Measurements from ENCODE around the gene CTNS. TPM values are rescaled to one million over a fixed set of nuclear protein-coding genes. Genes with fewer than 3 reads are reported as not detected.

The CTNS gene
- 6.5 and 13.7 TPM in 2 replicates for total RNA-seq (2016; rRNA removed; fragmentation: Illumina TruSeq; extraction: Trizol)
- total RNA-seq (2016; cell fraction: cytosol; rRNA removed; fragmentation: Illumina TruSeq; extraction: Trizol; ENCODE audit: low read depth) = 1.8 and 2.6 TPM in 2 replicates
- total RNA-seq (2016; cell fraction: insoluble cytoplasmic fraction; rRNA removed; fragmentation: Illumina TruSeq; extraction: Trizol) = 9.9 and 14.3 TPM in 2 replicates
- 6.1 and 6.2 TPM in 2 replicates for total RNA-seq (2016; cell fraction: membrane; rRNA removed; fragmentation: Illumina TruSeq; extraction: Trizol)
- 11.2 and 14.3 TPM in 2 replicates for total RNA-seq (2016; cell fraction: nucleus; rRNA removed; fragmentation: Illumina TruSeq; extraction: Trizol)
- 9.5 and 13.0 TPM in 2 replicates for polyA plus RNA-seq (2011; rRNA removed)
- polyA plus RNA-seq (2011; cell fraction: cytosol; rRNA removed) = 9.4 and 10.3 TPM in 2 replicates
- polyA plus RNA-seq (2011; cell fraction: nucleus; rRNA removed) = 20.7 and 23.6 TPM in 2 replicates
- 8.5 and 12.6 TPM in 2 replicates for polyA plus RNA-seq (2012)
- polyA plus RNA-seq (2016; cell fraction: cytosol; fragmentation: Illumina TruSeq; extraction: Trizol; ENCODE audit: low read depth) = 2.0 and 2.2 TPM in 2 replicates
- 7.3 and 8.2 TPM in 2 replicates for polyA plus RNA-seq (2016; cell fraction: insoluble cytoplasmic fraction; fragmentation: Illumina TruSeq; extraction: Trizol; ENCODE audit: low read depth)
- 4.5 and 5.9 TPM in 2 replicates for polyA plus RNA-seq (2016; cell fraction: membrane; fragmentation: Illumina TruSeq; extraction: Trizol; ENCODE audit: low read depth)
- polyA plus RNA-seq (2016; cell fraction: nucleus; fragmentation: Illumina TruSeq; extraction: Trizol; ENCODE audit: insufficient read depth, low read depth) = 20.2 and 21.3 TPM in 2 replicates
- polyA minus RNA-seq (2011; rRNA and poly(A)+ RNA removed; ENCODE audit: low replicate concordance) = 10.3 and 11.2 TPM in 2 replicates
- polyA minus RNA-seq (2011; cell fraction: cytosol; rRNA and poly(A)+ RNA removed) = 5.1 and 6.0 TPM in 2 replicates
- 9.7 TPM in 2 replicates for polyA minus RNA-seq (2011; cell fraction: nucleus; rRNA and poly(A)+ RNA removed)
- Bru-seq, nascent RNA = percentile 52 among the genes with signal in this experiment
- percentile 58 among the genes with signal in this experiment for BruChase-seq, experiment 1, labeled RNA remaining after a 6-hour chase
- BruChase-seq, experiment 2, labeled RNA remaining after a 2-hour chase = percentile 54 among the genes with signal in this experiment
- long read RNA-seq, experiment 1, transcript CTNS-201 (12 exons, 2,866 nt) = major isoform, 7 of 19 reads
- long read RNA-seq, experiment 1, partial matches to known transcripts = 3 of 19 reads
- long read RNA-seq, experiment 1, other reads (novel, unspliced or antisense) = 9 of 19 reads
- long read RNA-seq, experiment 2, transcript CTNS-201 (12 exons, 2,866 nt) = major isoform, 24 of 59 reads
- long read RNA-seq, experiment 2, partial matches to known transcripts = 20 of 59 reads
- long read RNA-seq, experiment 2, other reads (novel, unspliced or antisense) = 15 of 59 reads

GRCh38 chr17:3636154-3636907 is at the start of gene CTNS, which contains the start of gene SHPK:
Gene CTNS (plus strand): TSS chr17:3636760. CDS start chr17:3640207, 3,447 bp downstream.
Gene SHPK (minus strand): TSS chr17:3636250. CDS start chr17:3636219, 31 bp downstream.
- Histone ChIP-seq H3K9me3 (ENCODE audit: low read length) (no peaks in the 10 kb centered on the region), H3K27me3 (ENCODE audit: control insufficient read depth in 1 of 2, insufficient read depth in 2 of 2, low read length in 2 of 2) (no peaks in the 10 kb centered on the region; a peak in 1 of 5 replicates), H3K9ac (ENCODE audit: insufficient read depth, low read depth, low read length) (peak within 1 kb of the TSS; percentile 96), H3K4me2 (ENCODE audit: low read depth, low read length) (peak within 1 kb of the TSS; percentile 93), H4K20me1 (ENCODE audit: insufficient read depth, low read length) (peaks cover 13% of the 10 kb centered on the region), H3K36me3 (replicated peaks in 1 of 2; ENCODE audit: control insufficient read depth in 1 of 2, insufficient read depth in 2 of 2, low read length in 2 of 2) (peaks cover 3 to 9% of the 10 kb centered on the region in 2 experiments; a peak in 3 of 5 replicates), H3K4me1 (ENCODE audit: insufficient read depth, low read length) (peaks cover 63% of the 10 kb centered on the region), H3K79me2 (ENCODE audit: insufficient read depth, low read length) (peaks cover 24% of the 10 kb centered on the region), H3K27ac (ENCODE audit: extremely low read length, insufficient read depth, low read length) (peak within 1 kb of the TSS; percentile 98), H2AFZ (ENCODE audit: low read length) (no peak within 1 kb of the TSS), H3K4me3 (replicated peaks in 1 of 3; ENCODE audit: insufficient read depth in 1 of 3, low read depth in 2 of 3, low read length in 3 of 3) (peak within 1 kb of the TSS; percentile 89 to 97 (median 90))
- CTCF ChIA-PET (ENCODE audit: low intra/inter-chr PET ratio, low total read pairs) = no interaction called here
- intact Hi-C loops (cut with micrococcal nuclease; ENCODE audit: unreplicated experiment) (no loop called here), in situ Hi-C loops (cut with HindIII; ENCODE audit: extremely low pct_ligation_motif_present, low pct_unique_long_range_greater_than_20kb) (no loop called here)
- FAIRE-seq (peak; percentile 81), DNase-seq (ENCODE audit: low spot score) (peak; percentile 95), ATAC-seq (peak; percentile 91)
- WGBS (ENCODE audit: low lambda C conversion rate) = 1% methylated on average over 16 of the region's 68 CpGs
- no TSS peak for BruUV-seq (replicated peaks)
- POLR2A ChIA-PET = interaction anchor here (0.6 to 2.4 kb wide), 20 partner anchors 9 to 950 kb away, joined by 3 to 74 read pairs (median 6); partner anchors contain the start of genes CYB5D2, EMC6, HASPIN and TAX1BP3
- TF ChIP-seq RFXAP (CRISPR knock-in tag; IDR thresholded peaks at IDR 0.05; ENCODE audit: borderline replicate concordance) (no peak), BRD4 (CRISPR knock-in tag; IDR thresholded peaks at IDR 0.05) (0 out of 2 replicates have a peak, but pooled peaks have one; percentile 57), ZXDC (CRISPR knock-in tag; IDR thresholded peaks at IDR 0.05) (no peak), NR2C2 (CRISPR knock-in tag; IDR thresholded peaks at IDR 0.05; ENCODE audit: borderline replicate concordance) (peak; percentile 87), U2AF2 (IDR thresholded peaks at IDR 0.05; ENCODE audit: low read depth, low read length) (no peak), ZNF747 (CRISPR knock-in tag; IDR thresholded peaks at IDR 0.05; ENCODE audit: borderline replicate concordance) (peak; percentile 40; the same call in 1 of the 2 replicates), EED (CRISPR knock-in tag; IDR thresholded peaks at IDR 0.05) (peak; percentile 34; the same call in 1 of the 2 replicates), ZMYM4 (CRISPR knock-in tag; IDR thresholded peaks at IDR 0.05) (peak; percentile 38; the same call in 1 of the 2 replicates), PHF5A (CRISPR knock-in tag; IDR thresholded peaks at IDR 0.05; ENCODE audit: low read depth, unreplicated experiment) (no peak), ZNF468 (CRISPR knock-in tag; IDR thresholded peaks at IDR 0.05) (no peak)
- TF ChIP-seq, protein P1, sequence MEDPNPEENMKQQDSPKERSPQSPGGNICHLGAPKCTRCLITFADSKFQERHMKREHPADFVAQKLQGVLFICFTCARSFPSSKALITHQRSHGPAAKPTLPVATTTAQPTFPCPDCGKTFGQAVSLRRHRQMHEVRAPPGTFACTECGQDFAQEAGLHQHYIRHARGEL (CRISPR knock-in tag; IDR thresholded peaks at IDR 0.05) = peak; percentile 75; the same call in 1 of the 2 replicates
- TF ChIP-seq, protein P2, sequence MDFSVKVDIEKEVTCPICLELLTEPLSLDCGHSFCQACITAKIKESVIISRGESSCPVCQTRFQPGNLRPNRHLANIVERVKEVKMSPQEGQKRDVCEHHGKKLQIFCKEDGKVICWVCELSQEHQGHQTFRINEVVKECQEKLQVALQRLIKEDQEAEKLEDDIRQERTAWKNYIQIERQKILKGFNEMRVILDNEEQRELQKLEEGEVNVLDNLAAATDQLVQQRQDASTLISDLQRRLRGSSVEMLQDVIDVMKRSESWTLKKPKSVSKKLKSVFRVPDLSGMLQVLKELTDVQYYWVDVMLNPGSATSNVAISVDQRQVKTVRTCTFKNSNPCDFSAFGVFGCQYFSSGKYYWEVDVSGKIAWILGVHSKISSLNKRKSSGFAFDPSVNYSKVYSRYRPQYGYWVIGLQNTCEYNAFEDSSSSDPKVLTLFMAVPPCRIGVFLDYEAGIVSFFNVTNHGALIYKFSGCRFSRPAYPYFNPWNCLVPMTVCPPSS (IDR thresholded peaks at IDR 0.05) = no peak

Measured in HepG2 (cell line).